DLD1 (cell line): Measurements from ENCODE around the gene SETBP1.

Source experiments
- in situ Hi-C: cut with HindIII; loops from 2 replicates; pipeline ENCODE4 v1.10.0; 2017; ENCODE audit warnings: low sequenced_read_pairs

SETBP1 gene

DNA sequence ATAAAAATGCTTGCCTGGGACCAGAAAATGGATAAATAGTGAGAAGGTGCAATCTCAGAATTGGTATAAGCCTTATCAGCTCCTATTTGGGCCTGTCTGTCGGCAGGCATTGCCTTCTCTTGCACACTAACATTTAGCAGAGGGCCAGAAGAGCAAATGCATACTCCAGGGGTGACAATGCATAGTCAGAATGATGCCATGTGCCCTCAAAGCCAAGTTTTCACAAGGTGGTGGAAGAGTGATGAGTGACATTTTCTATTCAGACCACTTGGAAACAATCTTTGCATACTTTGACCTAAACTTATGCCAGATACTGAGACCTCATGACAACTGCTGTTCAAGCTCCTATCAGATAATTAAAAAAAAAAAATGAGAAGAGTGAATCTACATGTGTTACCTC lies 276.3 kb downstream of the SETBP1 start:
- in situ Hi-C loops: no loop called here

DNA sequence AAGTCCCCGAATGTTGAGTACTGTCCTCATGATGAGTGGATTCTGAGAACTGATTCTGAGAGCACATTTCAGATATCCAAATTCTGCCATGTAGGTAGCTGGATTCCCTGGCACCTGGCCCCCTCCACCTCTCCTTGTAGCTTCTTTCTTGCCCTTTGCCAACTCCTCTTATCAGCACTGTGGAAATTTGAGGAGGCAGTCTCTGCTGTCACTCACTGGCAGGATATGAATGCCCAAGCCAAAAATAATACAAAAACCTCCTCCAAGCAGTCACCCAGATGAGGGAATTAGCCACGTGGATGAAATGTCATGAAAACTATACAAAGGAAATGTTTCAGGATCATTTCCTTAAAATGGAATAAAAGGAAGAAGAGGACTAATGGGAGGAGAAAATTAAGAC lies 276.8 kb downstream of the SETBP1 start:
- in situ Hi-C loops: no loop called here

DNA sequence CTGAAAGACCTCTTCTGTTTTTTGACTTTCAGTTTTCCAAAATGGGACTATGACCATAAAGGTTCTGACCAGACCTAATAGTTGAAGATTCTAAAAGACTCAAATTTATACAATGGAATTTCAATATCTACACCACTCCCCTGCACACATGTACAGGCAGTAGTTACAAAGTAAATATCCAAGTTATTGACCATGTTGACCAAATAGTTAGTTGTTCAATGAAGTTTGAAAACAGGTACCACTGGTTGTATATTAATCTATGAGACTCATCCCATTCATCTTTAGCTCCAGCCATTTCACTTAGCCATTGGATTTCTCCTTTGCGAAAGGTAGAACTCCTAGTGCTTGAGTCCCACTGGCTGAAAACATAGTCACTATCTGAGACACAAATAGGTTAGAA lies 277.4 kb downstream of the SETBP1 start:
- in situ Hi-C loops: no loop called here

- in situ Hi-C loops: no loop called here
Measured at GRCh38 chr18:44958455-44958854, 277.8 kb downstream of the SETBP1 start.

- in situ Hi-C loops: no loop called here
Measured at GRCh38 chr18:44959013-44959412, 278.3 kb downstream of the SETBP1 start.

DNA sequence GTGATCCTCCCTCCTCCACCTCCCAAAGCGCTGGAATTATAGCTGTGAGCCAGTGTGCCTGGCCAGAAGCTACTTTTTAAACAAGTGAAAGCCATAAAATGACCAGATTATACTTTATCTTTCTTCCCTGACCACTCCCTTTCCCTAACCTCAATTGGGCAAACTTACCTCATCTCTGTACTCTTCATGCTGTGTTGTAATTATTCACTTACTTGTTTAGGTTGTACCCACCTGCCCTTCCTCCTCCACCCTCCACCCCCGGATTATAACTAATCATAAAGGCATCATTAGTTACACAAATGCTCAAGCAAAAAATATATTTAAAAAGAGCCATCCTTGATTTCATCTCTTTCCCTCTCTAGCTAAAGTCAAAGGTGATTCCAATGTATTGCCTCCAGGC lies 279.9 kb downstream of the SETBP1 start:
- in situ Hi-C loops: no loop called here

- in situ Hi-C loops: no loop called here
Measured at GRCh38 chr18:44961288-44961995, 280.8 kb downstream of the SETBP1 start.

- in situ Hi-C loops: no loop called here
Measured at GRCh38 chr18:44967599-44967998, 286.9 kb downstream of the SETBP1 start.

GRCh38 chr18:44968336-44968735 lies 287.6 kb downstream of the SETBP1 start:
- in situ Hi-C loops: no loop called here

- in situ Hi-C loops: no loop called here
Measured at GRCh38 chr18:44969214-44969795, 288.6 kb downstream of the SETBP1 start.

- in situ Hi-C loops: no loop called here
Measured at GRCh38 chr18:44973282-44973681, 292.6 kb downstream of the SETBP1 start.

- in situ Hi-C loops: no loop called here
Measured at GRCh38 chr18:44974174-44974573, 293.5 kb downstream of the SETBP1 start.

DNA sequence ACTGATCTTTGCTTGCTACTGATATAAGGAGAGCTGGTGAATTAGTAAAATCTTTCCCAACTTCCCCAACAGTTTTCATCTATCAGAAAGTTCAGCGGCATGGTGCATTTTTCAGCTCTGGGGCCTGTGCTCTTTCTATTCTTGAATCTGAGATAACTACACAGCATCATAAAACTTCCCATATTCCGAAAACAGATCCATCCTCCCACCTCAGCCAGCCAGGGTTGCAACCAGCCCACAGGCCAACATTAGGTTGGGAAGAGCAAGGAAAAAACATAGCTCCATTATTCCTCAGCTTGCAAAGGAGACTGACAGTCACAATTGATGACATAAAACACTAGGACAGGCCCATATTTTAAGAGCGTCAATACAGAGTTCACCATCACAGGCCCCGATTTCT lies 297.2 kb downstream of the SETBP1 start:
- in situ Hi-C loops: no loop called here

GRCh38 chr18:44979748-44980147 lies 299.1 kb downstream of the SETBP1 start:
- in situ Hi-C loops: no loop called here

DNA sequence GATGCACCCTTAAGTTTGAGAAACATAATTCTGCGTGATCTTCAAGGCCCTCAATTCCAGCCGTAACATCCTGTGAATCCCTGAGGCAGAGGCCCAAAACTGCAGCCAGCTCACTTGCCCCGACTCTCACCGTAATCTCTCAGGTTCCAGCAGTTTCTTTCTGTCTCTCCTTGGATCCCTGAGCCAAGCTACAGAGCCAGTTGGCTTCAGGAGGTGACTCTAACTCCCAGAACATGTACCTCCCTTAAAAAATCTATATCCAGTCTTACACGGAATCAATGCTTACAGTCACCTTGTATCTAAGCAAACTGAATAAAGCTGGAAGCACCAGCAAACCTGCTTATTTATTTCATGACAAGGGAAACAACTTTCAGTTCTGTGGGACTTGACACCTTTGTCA lies 300.4 kb downstream of the SETBP1 start:
- in situ Hi-C loops: no loop called here

DNA sequence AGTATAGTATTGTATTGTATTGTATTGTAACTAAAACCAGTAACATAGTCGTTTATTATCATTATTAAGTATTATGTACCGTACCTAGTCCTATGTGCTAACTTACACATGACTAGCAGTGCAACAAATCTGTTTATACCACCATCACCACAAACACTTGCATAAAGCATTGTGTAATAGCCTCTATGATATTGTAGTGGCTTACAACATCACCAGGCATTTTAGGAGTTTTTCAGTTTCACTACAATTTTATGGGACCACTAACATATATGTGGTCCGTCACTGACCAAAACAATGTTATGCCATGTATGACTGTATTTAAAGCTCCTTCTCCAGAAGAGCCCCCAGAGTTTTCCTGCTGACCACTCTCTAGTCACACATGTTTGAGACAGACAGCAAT lies 306.2 kb downstream of the SETBP1 start:
- in situ Hi-C loops: no loop called here

- in situ Hi-C loops: no loop called here
Measured at GRCh38 chr18:44987371-44987770, 306.7 kb downstream of the SETBP1 start.

DNA sequence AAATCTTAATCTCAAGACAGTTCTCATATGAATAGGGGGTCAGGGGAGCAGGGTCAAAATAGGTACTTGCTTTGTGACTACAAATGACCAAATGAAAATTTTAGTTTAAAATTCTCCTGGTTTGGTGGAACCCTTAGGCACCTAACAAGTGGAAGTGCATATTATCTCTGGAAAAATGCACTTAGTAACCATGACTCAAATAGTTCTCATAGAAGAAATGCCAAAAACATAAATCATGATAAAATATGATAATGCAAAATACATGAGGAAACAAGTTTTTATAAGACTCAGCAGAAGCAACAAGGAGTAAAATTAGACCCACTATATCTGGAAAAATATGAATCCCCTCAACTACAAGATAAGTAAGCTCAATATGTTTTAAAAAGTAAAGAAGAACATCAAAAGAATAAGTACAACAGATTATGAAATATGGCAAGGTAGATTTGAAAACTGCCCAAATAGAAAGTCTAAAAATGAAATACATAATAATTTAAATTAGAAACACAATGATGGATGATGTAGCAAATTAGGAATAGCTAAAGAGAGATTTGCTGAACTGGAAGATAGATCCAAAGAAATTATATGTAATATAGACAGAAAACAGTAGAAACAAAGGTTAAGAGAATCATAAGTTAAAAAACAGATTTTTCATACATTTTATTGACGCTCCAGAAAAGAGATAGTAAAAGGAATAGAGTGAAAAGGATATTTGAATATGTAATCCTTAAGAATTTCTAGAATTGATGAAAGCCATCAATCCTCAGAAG lies 308.3 kb downstream of the SETBP1 start:
- in situ Hi-C loops: no loop called here

DNA sequence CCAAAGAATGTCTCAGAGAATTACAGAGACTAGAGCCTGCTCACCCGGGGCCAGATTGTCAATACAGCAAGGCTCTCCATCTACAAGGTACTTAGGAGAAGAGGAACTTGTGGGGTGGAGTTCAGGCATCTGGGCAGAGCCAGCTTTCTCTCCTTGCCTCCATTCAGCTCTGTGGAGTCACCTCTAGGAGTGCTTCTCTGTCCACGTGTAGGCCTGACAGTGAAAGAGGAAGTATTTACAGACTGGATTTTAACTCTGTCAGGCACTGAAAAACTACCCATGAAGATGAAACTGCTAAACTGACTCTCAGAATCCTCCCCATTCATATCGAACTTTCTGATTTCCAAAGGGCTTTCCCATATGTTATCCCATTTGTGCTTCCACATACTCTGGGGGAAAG lies 315.6 kb downstream of the SETBP1 start:
- in situ Hi-C loops: no loop called here

DNA sequence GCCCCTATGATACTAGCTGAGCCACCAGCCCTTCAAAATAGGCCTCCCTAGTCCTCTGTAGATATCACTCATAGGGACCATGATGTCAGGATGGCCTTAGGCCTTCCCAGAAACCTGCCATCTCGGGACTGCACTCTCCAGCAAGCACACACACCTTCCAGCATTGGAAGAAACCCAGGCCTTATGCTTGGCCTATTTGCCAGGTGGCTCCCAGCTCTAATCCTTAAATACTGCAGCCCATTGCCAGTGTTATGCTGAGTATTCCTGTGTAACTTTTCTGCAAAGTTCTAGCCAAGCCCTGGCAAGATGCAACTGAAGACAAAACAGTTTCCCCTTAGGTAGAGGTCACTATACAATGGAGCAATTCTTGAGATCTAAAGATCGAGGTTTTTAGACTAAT lies 316.5 kb downstream of the SETBP1 start:
- in situ Hi-C loops: no loop called here

DNA sequence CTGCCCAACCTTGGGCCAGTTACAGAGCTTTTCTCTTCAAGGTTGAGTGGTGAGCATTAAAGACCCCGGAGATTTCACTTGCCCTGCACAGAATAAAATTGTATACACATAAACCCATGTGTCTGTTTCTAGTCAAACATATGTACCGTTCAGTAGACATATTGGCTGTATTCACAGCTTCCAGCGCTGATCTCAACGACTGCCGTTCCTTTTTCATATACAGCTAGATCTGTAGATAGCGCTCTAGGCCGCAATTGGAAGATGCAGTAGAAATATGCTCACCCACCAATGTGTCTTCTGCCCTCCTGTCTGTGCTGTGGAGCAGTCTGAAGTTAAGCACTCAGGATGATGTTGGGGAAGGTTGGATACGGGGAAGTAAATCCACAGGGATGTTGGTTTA lies 317.7 kb downstream of the SETBP1 start:
- in situ Hi-C loops: no loop called here

- in situ Hi-C loops: no loop called here
Measured at GRCh38 chr18:45004546-45005080, 323.9 kb downstream of the SETBP1 start.
